Panc1 (cell line): ENCODE measurements around the gene PFAS.

Experiments used
- CTCF ChIP-seq: fragments of 450-650 bp; IDR thresholded peaks from 2 replicates; pipeline ENCODE4 v1.5.1; 2017; ENCODE audit warnings: mild to moderate bottlenecking
- POLR2AphosphoS5 ChIP-seq: IDR thresholded peaks from 2 replicates; pipeline ENCODE4 v1.6.1; 2012; ENCODE audit warnings: mild to moderate bottlenecking, low read depth, low read length, moderate library complexity
- REST ChIP-seq, 2 experiments: IDR thresholded peaks; 2 replicates each; pipeline ENCODE4 v1.6.1; 2011 to 2012; ENCODE audit warnings: low read depth in 2 of 2, control low read depth in 1 of 2, low read length in 1 of 2, mild to moderate bottlenecking in 1 of 2, moderate library complexity in 1 of 2; ENCODE audit not compliant: insufficient read depth in 1 of 2
- SIN3A ChIP-seq: IDR thresholded peaks from 2 replicates; pipeline ENCODE4 v1.6.1; 2012; ENCODE audit warnings: low read depth, mild to moderate bottlenecking, low read length, moderate library complexity, borderline replicate concordance; ENCODE audit not compliant: insufficient read depth

DNA sequence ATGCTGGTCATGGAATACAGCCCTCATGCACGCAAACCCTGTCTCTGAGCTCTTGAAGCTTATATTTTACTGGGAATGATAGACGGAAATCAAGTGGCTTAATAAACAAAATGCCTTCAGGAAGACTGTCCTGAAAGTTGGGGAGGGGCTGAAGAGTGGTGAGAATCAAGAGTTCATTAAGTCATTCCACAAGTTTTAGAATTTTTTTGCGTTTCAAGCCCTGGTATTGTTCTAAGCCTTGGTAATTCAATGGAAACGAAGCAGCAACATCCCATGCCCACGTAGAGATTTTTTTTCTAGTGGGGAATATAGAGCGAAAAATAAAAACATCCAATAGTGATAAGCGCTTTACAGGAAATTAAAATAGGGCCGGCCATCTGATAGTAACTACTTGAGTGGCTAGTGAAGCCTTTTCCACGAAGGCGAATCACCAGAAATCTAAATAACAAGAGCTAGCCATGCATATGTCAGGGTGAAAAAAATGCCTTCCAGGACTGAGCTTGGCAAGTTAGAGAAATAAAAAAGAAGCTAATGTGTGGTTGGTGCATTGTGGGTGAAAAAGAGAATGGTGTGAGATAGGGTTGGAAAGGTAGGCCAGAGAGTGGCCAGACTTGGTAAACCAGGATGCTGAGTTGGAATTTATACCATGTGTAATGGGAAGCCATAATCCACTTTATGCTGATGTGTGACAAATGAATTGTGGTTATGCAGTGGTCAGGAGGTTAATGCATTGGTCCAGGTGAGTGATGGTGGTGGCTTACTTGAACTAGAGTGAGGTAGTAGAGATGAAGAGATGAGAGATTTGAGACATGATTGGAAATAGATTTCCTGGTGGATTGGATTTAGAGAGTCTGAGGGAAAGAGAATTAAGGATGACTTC is 772 bp downstream of the PFAS start:
- TF ChIP-seq CTCF (no peak), POLR2AphosphoS5 (no peak), REST (IDR thresholded peaks at IDR 0.05; ENCODE audit: insufficient read depth in 1 of 2, low read depth in 2 of 2, low read length in 1 of 2) (no peak), SIN3A (no peak)
